ENCODE measurements around the gene MALRD1. TPM values are rescaled to one million over a fixed set of nuclear protein-coding genes. Genes with fewer than 3 reads are reported as not detected.

Gene MALRD1
- total RNA-seq, 1 experiment from 2014 or later = 0.50 TPM

- TF ChIP-seq JUN (CRISPR knock-in tag; IDR thresholded peaks at IDR 0.05) (no peak), TEAD1 (CRISPR knock-in tag; IDR thresholded peaks at IDR 0.05) (no peak), NFE2L1 (CRISPR knock-in tag; IDR thresholded peaks at IDR 0.05) (no peak), ZNF317 (CRISPR knock-in tag; IDR thresholded peaks at IDR 0.05; ENCODE audit: borderline replicate concordance, low read depth) (no peak), USF2 (CRISPR knock-in tag; IDR thresholded peaks at IDR 0.05) (no peak), FOXK1 (CRISPR knock-in tag; IDR thresholded peaks at IDR 0.05) (no peak), TP53 (CRISPR knock-in tag; IDR thresholded peaks at IDR 0.05) (no peak), ZBTB21 (CRISPR knock-in tag; IDR thresholded peaks at IDR 0.05; ENCODE audit: borderline replicate concordance) (no peak)
These were observed 726.7 kb downstream of the MALRD1 start (continued) for GRCh38 chr10:19775296-19775695.

- ATAC-seq = no peak
- H3K4me3 Mint-ChIP-seq = no peak overlapping the region
These were observed 729.2 kb downstream of the MALRD1 start for GRCh38 chr10:19777806-19778205.

More at GRCh38 chr10:19777806-19778205, 729.2 kb downstream of the MALRD1 start:
- CTCF ChIA-PET = no interaction called here
- Mint-ChIP-seq H3K9me3 (peaks cover 11% of the 10 kb centered on the region), H3K4me1 (peaks cover 8% of the 10 kb centered on the region), H3K27ac (no peak overlapping the region), H3K27me3 (ENCODE audit: low read depth) (no peaks in the 10 kb centered on the region), H3K36me3 (0 out of 2 replicates have a peak, but pooled peaks cover 2% of the 10 kb centered on the region)
- TF ChIP-seq HMGA2 (CRISPR knock-in tag; IDR thresholded peaks at IDR 0.05) (no peak), ATF2 (CRISPR knock-in tag; IDR thresholded peaks at IDR 0.05; ENCODE audit: borderline replicate concordance, low read depth) (no peak), KAT7 (CRISPR knock-in tag; IDR thresholded peaks at IDR 0.05; ENCODE audit: borderline replicate concordance) (no peak), ATF1 (CRISPR knock-in tag; IDR thresholded peaks at IDR 0.05) (no peak), OVOL2 (CRISPR knock-in tag; IDR thresholded peaks at IDR 0.05; ENCODE audit: borderline replicate concordance) (no peak), E2F4 (CRISPR knock-in tag; IDR thresholded peaks at IDR 0.05; ENCODE audit: borderline replicate concordance, low read depth) (no peak), TEAD4 (CRISPR knock-in tag; IDR thresholded peaks at IDR 0.05) (no peak), MXD4 (CRISPR knock-in tag; IDR thresholded peaks at IDR 0.05; ENCODE audit: borderline replicate concordance) (no peak), ZMAT4 (CRISPR knock-in tag; IDR thresholded peaks at IDR 0.05) (no peak), ZNF138 (CRISPR knock-in tag; conservative IDR thresholded peaks at IDR 0.05) (no peak), ESRRA (CRISPR knock-in tag; IDR thresholded peaks at IDR 0.05; ENCODE audit: borderline replicate concordance) (no peak), ETV6 (CRISPR knock-in tag; IDR thresholded peaks at IDR 0.05) (no peak), MAX (CRISPR knock-in tag; IDR thresholded peaks at IDR 0.05) (no peak), IRF2 (CRISPR knock-in tag; IDR thresholded peaks at IDR 0.05; ENCODE audit: borderline replicate concordance, low read depth) (no peak), ZNF232 (CRISPR knock-in tag; IDR thresholded peaks at IDR 0.05) (no peak), ARID4B (CRISPR knock-in tag; IDR thresholded peaks at IDR 0.05; ENCODE audit: borderline replicate concordance) (no peak), MLX (CRISPR knock-in tag; IDR thresholded peaks at IDR 0.05) (no peak)
- POLR2A ChIA-PET = no interaction called here
- no peak for DNase-seq (ENCODE audit: low spot score)
